GM23338 (cell line): Measurements from ENCODE around the gene ZNF516. TPM values are rescaled to one million over a fixed set of nuclear protein-coding genes. Genes with fewer than 3 reads are reported as not detected.

Experiments
- ATAC-seq: fragments of 200-7000 bp; cut with Tn5 transposase; 3 replicates; pipeline ENCODE4 v1.9.1; 2020
- DNase-seq: peaks from one replicate; pipeline ENCODE4 v3.0.0-alpha.2; 2015; ENCODE audit warnings: low spot score
- H2AFZ ChIP-seq: fragments of 200-600 bp; sonication (generic); 2 replicates; pipeline ENCODE4 v1.8.0; 2016; ENCODE audit warnings: antibody characterized with exemption, mild to moderate bottlenecking, moderate library complexity
- H3F3A ChIP-seq: fragments of 200-600 bp; sonication (generic); replicated peaks from 2 replicates; pipeline ENCODE4 v1.8.0; 2017; ENCODE audit warnings: antibody characterized with exemption, mixed run types, low read depth
- H3K27ac ChIP-seq: fragments of 200-600 bp; sonication (generic); 2 replicates; pipeline ENCODE4 v1.6.1; 2016; ENCODE audit warnings: low read depth
- H3K27me3 ChIP-seq: fragments of 200-600 bp; sonication (generic); 2 replicates; pipeline ENCODE4 v1.8.0; 2016; ENCODE audit warnings: mild to moderate bottlenecking, mixed run types, moderate library complexity; ENCODE audit not compliant: insufficient read depth
- H3K36me3 ChIP-seq: fragments of 200-600 bp; sonication (generic); 2 replicates; pipeline ENCODE4 v1.8.0; 2016; ENCODE audit warnings: mild to moderate bottlenecking; ENCODE audit not compliant: insufficient read depth
- H3K4me1 ChIP-seq: fragments of 200-600 bp; sonication (generic); 2 replicates; pipeline ENCODE4 v1.8.0; 2016; ENCODE audit warnings: mild to moderate bottlenecking, moderate library complexity; ENCODE audit not compliant: insufficient read depth
- H3K4me2 ChIP-seq: fragments of 200-600 bp; sonication (generic); 2 replicates; pipeline ENCODE4 v1.7.1; 2017; ENCODE audit warnings: mixed run types
- H3K4me3 ChIP-seq: fragments of 200-600 bp; sonication (generic); 2 replicates; pipeline ENCODE4 v1.6.1; 2016; ENCODE audit warnings: mixed run types
- H3K79me2 ChIP-seq: fragments of 200-600 bp; sonication (generic); replicated peaks from 2 replicates; pipeline ENCODE4 v1.8.0; 2017; ENCODE audit warnings: mild to moderate bottlenecking; ENCODE audit not compliant: insufficient read depth
- H3K9me2 ChIP-seq: fragments of 200-600 bp; sonication (generic); 2 replicates; pipeline ENCODE4 v1.8.0; 2017; ENCODE audit not compliant: insufficient read depth
- H4K20me1 ChIP-seq: fragments of 200-600 bp; sonication (generic); replicated peaks from 2 replicates; pipeline ENCODE4 v1.8.0; 2017; ENCODE audit warnings: mild to moderate bottlenecking; ENCODE audit not compliant: insufficient read depth
- H3K27ac Mint-ChIP-seq: 2 replicates; pipeline ENCODE4 v1.8.0; 2020; ENCODE audit warnings: inconsistent platforms, mild to moderate bottlenecking, moderate library complexity, mixed read lengths
- H3K27me3 Mint-ChIP-seq: 3 replicates; pipeline ENCODE4 v1.8.0; 2022; ENCODE audit warnings: low read depth, mild to moderate bottlenecking, moderate library complexity, mixed read lengths, inconsistent platforms; ENCODE audit not compliant: insufficient read depth, poor library complexity
- H3K36me3 Mint-ChIP-seq: 3 replicates; pipeline ENCODE4 v1.8.0; 2021; ENCODE audit warnings: low read depth, mild to moderate bottlenecking, inconsistent platforms, moderate library complexity, mixed read lengths
- H3K4me1 Mint-ChIP-seq: 3 replicates; pipeline ENCODE4 v1.8.0; 2020; ENCODE audit warnings: mild to moderate bottlenecking, inconsistent platforms, mixed read lengths
- H3K4me3 Mint-ChIP-seq: 3 replicates; pipeline ENCODE4 v1.8.0; 2021; ENCODE audit warnings: moderate library complexity, mild to moderate bottlenecking, inconsistent platforms, mixed read lengths
- H3K9me3 Mint-ChIP-seq: 3 replicates; pipeline ENCODE4 v1.8.0; 2020; ENCODE audit warnings: moderate library complexity, mild to moderate bottlenecking, inconsistent platforms, mixed read lengths
- CREB1 ChIP-seq: fragments of 250-450 bp; sonication (Bioruptor Pico); IDR thresholded peaks from 2 replicates; pipeline ENCODE4 v1.5.0; 2020; ENCODE audit warnings: low read depth, mild to moderate bottlenecking, moderate library complexity
- CTCF ChIP-seq, 2 experiments: fragments of 200-600 bp in 1 of 2; sonication (generic) in 1 of 2; conservative IDR thresholded peaks; 2 replicates each; pipeline versions ENCODE4 v1.5.1 to v1.6.1; 2016 to 2017; ENCODE audit warnings: antibody characterized with exemption in 2 of 2, low read depth in 2 of 2, mild to moderate bottlenecking in 2 of 2, moderate library complexity in 1 of 2
- ETS1 ChIP-seq: IDR thresholded peaks from 2 replicates; pipeline ENCODE4 v1.6.1; 2016; ENCODE audit warnings: antibody characterized with exemption
- EZH2 ChIP-seq: fragments of 200-600 bp; sonication (generic); IDR thresholded peaks from one replicate; pipeline ENCODE4 v1.8.0; 2017; ENCODE audit warnings: antibody characterized with exemption, mild to moderate bottlenecking, low read depth; ENCODE audit not compliant: unreplicated experiment
- EZH2phosphoT487 ChIP-seq: fragments of 200-600 bp; sonication (generic); IDR thresholded peaks from one replicate; pipeline ENCODE4 v1.8.1; 2018; ENCODE audit warnings: antibody characterized with exemption; ENCODE audit not compliant: unreplicated experiment
- JUNB ChIP-seq: IDR thresholded peaks from one replicate; pipeline ENCODE4 v1.6.1; 2016; ENCODE audit warnings: antibody characterized with exemption; ENCODE audit not compliant: unreplicated experiment
- NANOG ChIP-seq: IDR thresholded peaks from 2 replicates; pipeline ENCODE4 v1.6.1; 2016; ENCODE audit warnings: antibody characterized with exemption, borderline replicate concordance
- POLR2AphosphoS5 ChIP-seq: IDR thresholded peaks from 2 replicates; pipeline ENCODE4 v1.6.1; 2016; ENCODE audit warnings: antibody characterized with exemption, low read depth
- REST ChIP-seq: IDR thresholded peaks from one replicate; pipeline ENCODE4 v1.6.1; 2018; ENCODE audit warnings: antibody characterized with exemption; ENCODE audit not compliant: unreplicated experiment
- STAT1 ChIP-seq: IDR thresholded peaks from one replicate; pipeline ENCODE4 v1.6.1; 2016; ENCODE audit warnings: antibody characterized with exemption; ENCODE audit not compliant: unreplicated experiment
- ZNF114 ChIP-seq: fragments of 250-450 bp; sonication (Bioruptor Pico); IDR thresholded peaks from 2 replicates; pipeline ENCODE4 v1.5.0; 2020; ENCODE audit warnings: mild to moderate bottlenecking, moderate library complexity
- ZNF331 ChIP-seq: fragments of 250-450 bp; sonication (Bioruptor Pico); IDR thresholded peaks from 2 replicates; pipeline ENCODE4 v1.5.0; 2020; ENCODE audit warnings: low read depth, mild to moderate bottlenecking, moderate library complexity
- ZNF462 ChIP-seq: fragments of 250-450 bp; sonication (Bioruptor Pico); IDR thresholded peaks from 2 replicates; pipeline ENCODE4 v1.5.0; 2020; ENCODE audit warnings: mild to moderate bottlenecking, moderate library complexity
- polyA plus RNA-seq: library from polyadenylated mRNA; unstranded; fragments of >200 nt; fragmentation: Nextera tagmentation; extraction: Ambion mirVana; gene quantifications from 2 replicates; pipeline ENCODE4 v1.2.1, GENCODE V29; 2016
- total RNA-seq: library from RNA; depleted of rRNA; stranded (reverse); fragments of >200 nt; shearing (Covaris generic); gene quantifications from 2 replicates; pipeline ENCODE4 v1.2.3, GENCODE V29; 2014

The ZNF516 gene
- total and polyA plus RNA-seq, 2 experiments from 2014 or later = 11.9 to 24.2 TPM

GRCh38 chr18:76390452-76391035 is 104.5 kb downstream of the ZNF516 start:
- no peak overlapping the region for H3K4me3 Mint-ChIP-seq
- H4K20me1 ChIP-seq = no peaks in the 10 kb centered on the region
- H2AFZ ChIP-seq = no peak overlapping the region
- peaks cover 27% of the 10 kb centered on the region for H3K9me3 Mint-ChIP-seq
- H3K36me3 Mint-ChIP-seq = peaks cover 28% of the 10 kb centered on the region
- no peak for TF ChIP-seq EZH2phosphoT487
- no peak for TF ChIP-seq STAT1
- no peak for TF ChIP-seq JUNB
- no peak for TF ChIP-seq EZH2
- TF ChIP-seq ZNF331 (CRISPR knock-in tag) = no peak
- no peak for TF ChIP-seq POLR2AphosphoS5
- no peak for TF ChIP-seq NANOG
- no peak for TF ChIP-seq REST
- TF ChIP-seq CTCF (conservative IDR thresholded peaks at IDR 0.05; ENCODE audit: low read depth in 2 of 2) = no peak
- no peak for TF ChIP-seq CREB1 (CRISPR knock-in tag)
- no peak for TF ChIP-seq ETS1
- TF ChIP-seq ZNF114 (CRISPR knock-in tag) = no peak
- TF ChIP-seq ZNF462 (CRISPR knock-in tag) = no peak
- no peak overlapping the region for H3K4me2 ChIP-seq
- peaks cover 15% of the 10 kb centered on the region for H3K4me1 Mint-ChIP-seq
- peaks cover 3% of the 10 kb centered on the region; the same call in 1 of the 2 replicates for H3K79me2 ChIP-seq
- no peak for ATAC-seq
- no peaks in the 10 kb centered on the region for H3K36me3 ChIP-seq
- no peaks in the 10 kb centered on the region for H3F3A ChIP-seq
- peaks cover 9% of the 10 kb centered on the region for H3K27me3 Mint-ChIP-seq
- H3K27me3 ChIP-seq = no peaks in the 10 kb centered on the region
- peak overlapping the region; percentile 30; the same call in 1 of the 2 replicates for H3K27ac Mint-ChIP-seq
- no peaks in the 10 kb centered on the region for H3K9me2 ChIP-seq
- H3K27ac ChIP-seq = no peak overlapping the region
- no peaks in the 10 kb centered on the region for H3K4me1 ChIP-seq
- no peak for DNase-seq
- no peak overlapping the region for H3K4me3 ChIP-seq
